CD8-positive, alpha-beta memory T cell (primary cell): ENCODE data around the gene EPHA7. TPM values are rescaled to one million over a fixed set of nuclear protein-coding genes. Genes with fewer than 3 reads are reported as not detected.

ENCODE experiments used
- CTCF ChIA-PET: fragments of 350-600 bp; sonication (Branson Sonifier 250); formaldehyde crosslinking; loops from one replicate; lab custom pipeline; 2021; ENCODE audit warnings: antibody characterized with exemption; lab: Charles Lee
- POLR2A ChIA-PET: fragments of 350-600 bp; sonication (Branson Sonifier 250); formaldehyde crosslinking; loops from one replicate; lab custom pipeline; 2021; ENCODE audit warnings: antibody characterized with exemption; lab: Charles Lee
- DNase-seq, 5 donors: peaks; one replicate each; pipeline versions ENCODE4 v3.0.0 to v3.0.0-alpha.2; 2020 to 2022; ENCODE audit warnings: mixed read lengths in 1 of 5
- H3K27ac ChIP-seq: one replicate; pipeline ENCODE4 v1.7.0; 2013; ENCODE audit warnings: low read depth, mild to moderate bottlenecking, low read length, moderate library complexity
- H3K27me3 ChIP-seq: 2 replicates; pipeline ENCODE4 v1.7.0; 2013; ENCODE audit warnings: low read length, mild to moderate bottlenecking; ENCODE audit not compliant: insufficient read depth, poor library complexity, severe bottlenecking
- H3K36me3 ChIP-seq: 2 replicates; pipeline ENCODE4 v1.7.0; 2013; ENCODE audit warnings: mild to moderate bottlenecking, low read length, moderate library complexity; ENCODE audit not compliant: insufficient read depth
- H3K4me1 ChIP-seq: 2 replicates; pipeline ENCODE4 v1.7.0; 2013; ENCODE audit warnings: mild to moderate bottlenecking, low read length, moderate library complexity; ENCODE audit not compliant: insufficient read depth
- H3K4me3 ChIP-seq: 2 replicates; pipeline ENCODE4 v1.7.0; 2013; ENCODE audit warnings: mild to moderate bottlenecking, low read length
- H3K9me3 ChIP-seq: 2 replicates; pipeline ENCODE4 v1.7.0; 2013; ENCODE audit warnings: mild to moderate bottlenecking, low read length
- H3K27ac Mint-ChIP-seq, 8 donors: one replicate each; pipeline ENCODE4 v1.8.0; 2020 to 2021; ENCODE audit warnings: mixed read lengths in 8 of 8, mild to moderate bottlenecking in 6 of 8, inconsistent platforms in 3 of 8, moderate library complexity in 3 of 8
- H3K27me3 Mint-ChIP-seq, 2 donors: one replicate each; pipeline ENCODE4 v1.8.0; 2020 to 2021; ENCODE audit warnings: mixed read lengths in 2 of 2, mild to moderate bottlenecking in 1 of 2, moderate library complexity in 1 of 2
- H3K36me3 Mint-ChIP-seq, 3 donors: one replicate each; pipeline ENCODE4 v1.8.0; 2020 to 2021; ENCODE audit warnings: mixed read lengths in 3 of 3, inconsistent platforms in 1 of 3, mild to moderate bottlenecking in 1 of 3
- H3K4me1 Mint-ChIP-seq, 3 donors: one replicate each; pipeline ENCODE4 v1.8.0; 2020 to 2021; ENCODE audit warnings: mixed read lengths in 3 of 3, inconsistent platforms in 1 of 3, mild to moderate bottlenecking in 1 of 3
- H3K4me3 Mint-ChIP-seq, 7 donors: one replicate each; pipeline ENCODE4 v1.8.0; 2020 to 2021; ENCODE audit warnings: mixed read lengths in 7 of 7, mild to moderate bottlenecking in 6 of 7, moderate library complexity in 4 of 7, inconsistent platforms in 2 of 7
- H3K9me3 Mint-ChIP-seq, 5 donors: one replicate each; pipeline ENCODE4 v1.8.0; 2020 to 2022; ENCODE audit warnings: mixed read lengths in 5 of 5, mild to moderate bottlenecking in 3 of 5, moderate library complexity in 2 of 5, inconsistent platforms in 1 of 5
- polyA plus RNA-seq: library from polyadenylated mRNA; unstranded; fragments of 300-500 nt; fragmentation: Illumina TruSeq; gene quantifications from one replicate; pipeline ENCODE4 v1.2.3, GENCODE V29; 2021
- total RNA-seq, 2 experiments: library from RNA; stranded (reverse); gene quantifications; one replicate each; pipeline ENCODE4 v1.2.3, GENCODE V29; 2021

The EPHA7 gene
- total and polyA plus RNA-seq, 3 experiments from 2014 or later: not detected

DNA sequence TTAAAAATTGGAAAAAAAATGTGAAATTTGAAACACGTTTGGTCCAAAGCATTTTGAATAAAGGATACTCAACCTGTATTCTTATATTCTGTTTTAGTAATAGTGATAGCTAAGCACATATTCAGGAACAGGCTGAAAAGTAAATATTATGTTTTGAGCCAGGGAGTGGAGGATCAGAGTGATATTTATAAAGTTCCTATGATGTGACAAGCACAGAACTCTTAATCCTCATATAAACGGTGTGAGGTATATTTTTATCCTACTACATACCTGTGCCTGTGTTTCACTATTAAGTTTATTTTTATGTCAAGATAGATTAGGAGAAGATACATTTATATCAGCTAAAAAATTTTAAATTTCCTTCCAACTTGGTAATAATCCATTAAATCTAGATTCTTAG, 225.5 kb downstream of the EPHA7 start:
- ChIA-PET POLR2A (no interaction called here), CTCF (no interaction called here)
- Mint-ChIP-seq H3K9me3 (peaks cover 2 to 48% (median 4%) of the 10 kb centered on the region in 5 donors), H3K36me3 (no peaks in the 10 kb centered on the region), H3K4me1 (no peaks in the 10 kb centered on the region), H3K4me3 (no peak overlapping the region), H3K27me3 (peaks cover 0 to 2% of the 10 kb centered on the region in 2 donors), H3K27ac (no peak overlapping the region)
- DNase-seq: no peak
- H3K4me1 ChIP-seq: no peaks in the 10 kb centered on the region
- H3K27ac ChIP-seq: no peak overlapping the region
- H3K27me3 ChIP-seq: no peaks in the 10 kb centered on the region
- H3K9me3 ChIP-seq: no peaks in the 10 kb centered on the region
- no peak overlapping the region for H3K4me3 ChIP-seq
- H3K36me3 ChIP-seq: no peaks in the 10 kb centered on the region
